Metanephros (tissue), 2 donors: ENCODE measurements around the gene DNAJB1. TPM values are rescaled to one million over a fixed set of nuclear protein-coding genes. Genes with fewer than 3 reads are reported as not detected.

Experiments
- small RNA-seq: library from RNA; depleted of rRNA; stranded (forward); fragments of <200 nt; gene quantifications from one replicate; pipeline ENCODE3, GENCODE V24; 2014; ENCODE audit warnings: low replicate concordance
- total RNA-seq: library from RNA; depleted of rRNA; stranded (reverse); fragments of >200 nt; gene quantifications from one replicate; pipeline ENCODE4 v1.2.3, GENCODE V29; 2014

DNAJB1 gene
- 132 TPM for total RNA-seq

GRCh38 chr19:14517840-14518505 is at the start of gene DNAJB1:
Gene DNAJB1, minus strand, starts transcription at chr19:14518397. Its CDS starts 48 bp downstream, at chr19:14518349.

GRCh38 chr19:14529254-14530004 is 11.2 kb upstream of the DNAJB1 start, which contains the start of gene TECR:
Gene TECR, plus strand, starts transcription at chr19:14529594. Its CDS starts 103 bp downstream, at chr19:14529697.

GRCh38 chr19:14496029-14496833 is 22.0 kb downstream of the DNAJB1 start, which contains the start of gene GIPC1:
Gene GIPC1, minus strand, starts transcription at chr19:14496127. Its CDS starts 13,151 bp downstream, at chr19:14482976.

GRCh38 chr19:14475251-14476073 is 42.7 kb downstream of the DNAJB1 start, which contains the start of gene PTGER1:
Gene PTGER1, minus strand, starts transcription at chr19:14475354. Its CDS starts 1,034 bp downstream, at chr19:14474320.

Small RNA genes within 50 kb of the gene (small RNA-seq; reads per million reads assigned to genes)
- not detected for gene SNRPGP15

Other genes starting within 250 kb of the DNAJB1 start
- 34.0 TPM for gene ADGRE5, start 137.0 kb downstream of the DNAJB1 start, total RNA-seq
- 41.5 TPM for gene DDX39A, start 99.1 kb downstream of the DNAJB1 start, total RNA-seq
- 105 TPM for gene PKN1, start 85.1 kb downstream of the DNAJB1 start, total RNA-seq
- gene PTGER1, start 43.0 kb downstream of the DNAJB1 start, total RNA-seq = 23.0 TPM
- gene GIPC1, start 22.3 kb downstream of the DNAJB1 start, total RNA-seq = 95.6 TPM
- gene TECR, start 11.2 kb upstream of the DNAJB1 start, total RNA-seq = 66.4 TPM
- 339 TPM for gene NDUFB7, start 53.7 kb upstream of the DNAJB1 start, total RNA-seq
- 1.3 TPM for gene CLEC17A, start 64.7 kb upstream of the DNAJB1 start, total RNA-seq
- gene ADGRE3, start 156.4 kb upstream of the DNAJB1 start, total RNA-seq = 1.3 TPM
- gene ZNF333, start 171.7 kb upstream of the DNAJB1 start, total RNA-seq = 48.2 TPM